A549 (cell line): Measurements from ENCODE around the gene F8. TPM values are rescaled to one million over a fixed set of nuclear protein-coding genes. Genes with fewer than 3 reads are reported as not detected.
A peak's percentile ranks its signal among the peaks of the same experiment; 100 is the strongest.

ENCODE experiments used
- ATAC-seq, 2 experiments: fragments of 200-7000 bp in 1 of 2; fragments of >200 bp in 1 of 2; cut with Nextera tagmentation in 1 of 2; cut with Tn5 transposase in 1 of 2; 3 replicates each; pipeline versions ENCODE4 v1.8.0 to v1.9.1; 2018 to 2020; ENCODE audit warnings: mild to moderate bottlenecking in 1 of 2, moderate library complexity in 1 of 2
- CTCF ChIA-PET: fragments of 300-600 bp; sonication (Branson Sonifier 250); formaldehyde crosslinking; extraction: SDS; loops from one replicate; lab custom pipeline; 2021; ENCODE audit warnings: antibody characterized with exemption, inconsistent platforms; lab: Yijun Ruan, JAX
- POLR2A ChIA-PET: fragments of 350-600 bp; formaldehyde crosslinking; extraction: SDS; loops from one replicate; lab custom pipeline; 2021; ENCODE audit warnings: antibody characterized with exemption, inconsistent platforms; lab: Yijun Ruan, JAX
- DNase-seq, 2 experiments: peaks; one replicate each; pipeline versions ENCODE4 v3.0.0 to v3.0.0-alpha.2; 2011 to 2016; ENCODE audit warnings: low read depth in 1 of 2, low spot score in 1 of 2
- FAIRE-seq: peaks from 2 replicates; lab custom pipeline; 2011; peaks lifted over from hg19 to GRCh38; lab: Jason Lieb, UNC
- H3K27ac ChIP-seq, 2 experiments: fragments of >200 bp; sonication (Bioruptor Twin); formaldehyde crosslinking; 3 replicates each; pipeline ENCODE4 v1.5.1; 2016 to 2017
- H3K4me1 ChIP-seq: fragments of >200 bp; sonication (Bioruptor Twin); formaldehyde crosslinking; 3 replicates; pipeline ENCODE4 v1.6.1; 2016
- H3K4me2 ChIP-seq: fragments of >200 bp; sonication (Bioruptor Twin); formaldehyde crosslinking; 3 replicates; pipeline ENCODE4 v1.6.1; 2016
- H3K4me3 ChIP-seq: fragments of >200 bp; sonication (Bioruptor Twin); formaldehyde crosslinking; 3 replicates; pipeline ENCODE4 v1.5.1; 2016
- H3K9me3 ChIP-seq: fragments of >200 bp; sonication (Bioruptor Twin); formaldehyde crosslinking; 3 replicates; pipeline ENCODE4 v1.6.1; 2016
- BHLHE40 ChIP-seq: IDR thresholded peaks from 2 replicates; pipeline ENCODE4 v1.6.1; 2012; ENCODE audit warnings: low read depth, low read length, inconsistent platforms
- CBX2 ChIP-seq: fragments of 200-600 bp; sonication (generic); IDR thresholded peaks from 2 replicates; pipeline ENCODE4 v1.6.1; 2016; ENCODE audit warnings: low read depth, mild to moderate bottlenecking, borderline replicate concordance
- CTCF ChIP-seq: fragments of >200 bp; sonication (Bioruptor Twin); formaldehyde crosslinking; IDR thresholded peaks from 3 replicates; pipeline ENCODE4 v1.5.1; 2016
- EP300 ChIP-seq, 2 experiments: fragments of >200 bp; sonication (Bioruptor Twin); formaldehyde crosslinking; IDR thresholded peaks; 2 replicates in 1 of 2; 3 replicates in 1 of 2; pipeline ENCODE4 v1.6.1; 2016 to 2017
- ESRRA ChIP-seq: fragments of 150-350 bp; IDR thresholded peaks from 2 replicates; pipeline ENCODE4 v1.6.1; 2014; ENCODE audit warnings: mild to moderate bottlenecking, low read length, borderline replicate concordance
- FOSL2 ChIP-seq, 2 experiments: fragments of 450-650 bp in 1 of 2; fragments of >200 bp in 1 of 2; sonication (Bioruptor Twin) in 1 of 2; formaldehyde crosslinking; IDR thresholded peaks; 2 replicates each; pipeline versions ENCODE4 v1.5.0 to v1.6.1; 2016 to 2020; ENCODE audit warnings: mild to moderate bottlenecking in 1 of 2, moderate library complexity in 1 of 2
- HDAC2 ChIP-seq: fragments of 200-600 bp; sonication (generic); IDR thresholded peaks from 2 replicates; pipeline ENCODE4 v1.6.1; 2016
- HOXA7 ChIP-seq: fragments of 250-450 bp; sonication (Bioruptor Pico); IDR thresholded peaks from 2 replicates; pipeline ENCODE4 v1.5.0; 2020; ENCODE audit warnings: mild to moderate bottlenecking, moderate library complexity
- JUNB ChIP-seq: fragments of >200 bp; sonication (Bioruptor Twin); formaldehyde crosslinking; IDR thresholded peaks from 2 replicates; pipeline ENCODE4 v1.6.1; 2016
- MAFK ChIP-seq: fragments of 450-650 bp; IDR thresholded peaks from 2 replicates; pipeline ENCODE4 v1.6.1; 2014; ENCODE audit not compliant: partially characterized antibody
- NFE2L2 ChIP-seq: fragments of 150-350 bp; conservative IDR thresholded peaks from 2 replicates; pipeline ENCODE4 v1.6.1; 2014; ENCODE audit warnings: low read length
- NPAS2 ChIP-seq: fragments of 250-450 bp; sonication (Bioruptor Pico); IDR thresholded peaks from 2 replicates; pipeline ENCODE4 v1.8.0; 2022; ENCODE audit warnings: mild to moderate bottlenecking, moderate library complexity, borderline replicate concordance
- PHF8 ChIP-seq: fragments of 200-600 bp; sonication (generic); IDR thresholded peaks from 2 replicates; pipeline ENCODE4 v1.6.1; 2016; ENCODE audit warnings: low read depth, mild to moderate bottlenecking, antibody characterized with exemption, moderate library complexity, borderline replicate concordance
- POLR2AphosphoS2 ChIP-seq: conservative IDR thresholded peaks from 2 replicates; pipeline ENCODE4 v1.6.1; 2012; ENCODE audit warnings: low read length, improper control_type of control experiment, inconsistent platforms
- RAD21 ChIP-seq, 2 experiments: fragments of >200 bp in 1 of 2; sonication (Bioruptor Twin) in 1 of 2; formaldehyde crosslinking in 1 of 2; IDR thresholded peaks in 1 of 2; conservative IDR thresholded peaks in 1 of 2; 2 replicates in 1 of 2; 3 replicates in 1 of 2; pipeline ENCODE4 v1.6.1; 2012 to 2018; ENCODE audit warnings: inconsistent platforms in 1 of 2
- SMC3 ChIP-seq: fragments of >200 bp; sonication (Bioruptor Twin); formaldehyde crosslinking; IDR thresholded peaks from 3 replicates; pipeline ENCODE4 v1.6.1; 2018; ENCODE audit warnings: inconsistent platforms
- SREBF2 ChIP-seq: fragments of 450-650 bp; IDR thresholded peaks from 2 replicates; pipeline ENCODE4 v1.6.1; 2014; ENCODE audit warnings: mild to moderate bottlenecking, moderate library complexity
- TFCP2L1 ChIP-seq: fragments of 250-450 bp; sonication (Bioruptor Pico); IDR thresholded peaks from 2 replicates; pipeline ENCODE4 v1.5.0; 2021; ENCODE audit warnings: mild to moderate bottlenecking
- TP53 ChIP-seq: fragments of 250-450 bp; sonication (Bioruptor Pico); IDR thresholded peaks from 2 replicates; pipeline ENCODE4 v1.5.0; 2021; ENCODE audit warnings: mild to moderate bottlenecking, moderate library complexity
- USF2 ChIP-seq: fragments of 450-650 bp; IDR thresholded peaks from 2 replicates; pipeline ENCODE4 v1.6.1; 2014; ENCODE audit warnings: antibody characterized with exemption
- ZC3H11A ChIP-seq: fragments of 450-650 bp; IDR thresholded peaks from 2 replicates; pipeline ENCODE4 v1.6.1; 2014; ENCODE audit warnings: antibody characterized with exemption, mild to moderate bottlenecking
- ZFP36 ChIP-seq: fragments of 450-650 bp; IDR thresholded peaks from 2 replicates; pipeline ENCODE4 v1.6.1; 2014; ENCODE audit warnings: borderline replicate concordance; ENCODE audit not compliant: partially characterized antibody
- WGBS: methylation state at CpG from one replicate; pipeline ENCODE4 v1.1.6; 2017; ENCODE audit errors: missing lambda C conversion rate; 5-methylcytosine and 5-hydroxymethylcytosine counted together
- polyA plus RNA-seq, 4 experiments: library from polyadenylated mRNA; depleted of rRNA in 3 of 4; stranded (reverse); fragments of >200 nt; fragmentation: RNase III in 1 of 4; extraction: RNeasy Plus Mini Kit Qiagen cat#74134 plus additional on column Dnase treatment in 1 of 4; gene quantifications; 2 replicates in 3 of 4; 3 replicates in 1 of 4; pipeline ENCODE4 v1.2.3, GENCODE V29; 2011 to 2017
- TF ChIP-seq, protein P1 (sequence below): fragments of 250-450 bp; sonication (Bioruptor Pico); IDR thresholded peaks from 2 replicates; pipeline ENCODE4 v1.5.0; 2021; ENCODE audit warnings: mild to moderate bottlenecking, moderate library complexity, borderline replicate concordance

F8 gene
- polyA plus RNA-seq, 2 of the 4 experiments (the other 2 are of a cell fraction): 4.3 to 6.9 TPM

DNA sequence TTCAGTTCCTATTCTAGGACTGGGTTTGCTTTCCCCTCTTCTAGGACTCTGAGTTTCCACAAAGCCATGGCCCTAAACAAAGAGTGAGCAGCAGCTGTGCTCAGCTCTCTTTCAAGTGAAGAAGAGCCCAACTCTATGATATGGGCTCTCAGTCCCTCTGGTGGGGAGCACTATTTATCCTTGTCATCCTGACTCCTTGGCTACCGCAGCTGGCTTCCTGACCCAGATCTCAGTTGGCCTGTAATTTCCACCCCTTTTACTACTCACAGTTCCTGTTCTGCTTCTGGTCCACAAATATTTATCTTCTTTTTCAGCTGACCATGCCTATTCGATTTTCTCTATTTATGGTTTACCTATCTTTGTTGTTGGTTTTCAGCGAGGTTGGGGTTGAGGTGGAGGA, 33.8 kb downstream of the F8 start (continued):
- TF ChIP-seq FOSL2 (IDR thresholded peaks at IDR 0.05): no peak
- no peak for TF ChIP-seq FOSL2 (CRISPR knock-in tag; IDR thresholded peaks at IDR 0.05)

- DNase-seq: no peak
- no peak for TF ChIP-seq EP300 (IDR thresholded peaks at IDR 0.05)
- no peak for TF ChIP-seq TFCP2L1 (CRISPR knock-in tag)
- TF ChIP-seq TP53 (CRISPR knock-in tag): no peak
- no peak for TF ChIP-seq ESRRA
- 64% methylated on average over 3 of the region's 3 CpGs for WGBS
- ChIA-PET CTCF (interaction anchor here (0.7 to 1.4 kb wide), 5 partner anchors 66 to 98 kb away, joined by 3 to 6 read pairs (median 5); no protein-coding TSS in a partner anchor), POLR2A (no interaction called here)
- no peaks in the 10 kb centered on the region for H3K9me3 ChIP-seq
- peaks cover 10% of the 10 kb centered on the region; the same call in 1 of the 3 replicates for H3K4me1 ChIP-seq
- H3K4me3 ChIP-seq: no peak overlapping the region
- peak overlapping the region; percentile 11; the same call in 1 of the 3 replicates for H3K4me2 ChIP-seq
- no peak for ATAC-seq
- no peak overlapping the region for H3K27ac ChIP-seq
- no peak for FAIRE-seq
Measured at GRCh38 chrX:154987940-154988339, 34.6 kb downstream of the F8 start.

GRCh38 chrX:154986826-154987575, 35.5 kb downstream of the F8 start:
- TF ChIP-seq NPAS2 (CRISPR knock-in tag) (no peak), BHLHE40 (no peak), RAD21 (conservative IDR thresholded peaks at IDR 0.05 in 1 of 2, IDR thresholded peaks at IDR 0.05 in 1 of 2) (peak; percentile 54 to 61; a peak in 4 of 5 replicates), PHF8 (no peak), ZC3H11A (no peak), NFE2L2 (no peak), TFCP2L1 (CRISPR knock-in tag) (no peak), USF2 (no peak), SREBF2 (no peak), ZFP36 (no peak), HDAC2 (no peak), CBX2 (no peak), CTCF (peak; percentile 42), FOSL2 (IDR thresholded peaks at IDR 0.05) (no peak), FOSL2 (CRISPR knock-in tag; IDR thresholded peaks at IDR 0.05) (no peak), JUNB (no peak), POLR2AphosphoS2 (no peak), HOXA7 (CRISPR knock-in tag) (no peak), MAFK (no peak), SMC3 (peak; percentile 45; the same call in 2 of the 3 replicates)
- TF ChIP-seq, protein P1, sequence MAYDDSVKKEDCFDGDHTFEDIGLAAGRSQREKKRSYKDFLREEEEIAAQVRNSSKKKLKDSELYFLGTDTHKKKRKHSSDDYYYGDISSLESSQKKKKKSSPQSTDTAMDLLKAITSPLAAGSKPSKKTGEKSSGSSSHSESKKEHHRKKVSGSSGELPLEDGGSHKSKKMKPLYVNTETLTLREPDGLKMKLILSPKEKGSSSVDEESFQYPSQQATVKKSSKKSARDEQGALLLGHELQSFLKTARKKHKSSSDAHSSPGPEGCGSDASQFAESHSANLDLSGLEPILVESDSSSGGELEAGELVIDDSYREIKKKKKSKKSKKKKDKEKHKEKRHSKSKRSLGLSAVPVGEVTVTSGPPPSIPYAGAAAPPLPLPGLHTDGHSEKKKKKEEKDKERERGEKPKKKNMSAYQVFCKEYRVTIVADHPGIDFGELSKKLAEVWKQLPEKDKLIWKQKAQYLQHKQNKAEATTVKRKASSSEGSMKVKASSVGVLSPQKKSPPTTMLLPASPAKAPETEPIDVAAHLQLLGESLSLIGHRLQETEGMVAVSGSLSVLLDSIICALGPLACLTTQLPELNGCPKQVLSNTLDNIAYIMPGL: no peak
- TF ChIP-seq, all 56 proteins: peak for 3
- 0 out of 6 replicates have a peak, but pooled peaks of 1 of the 2 experiments have one; percentile 35 for ATAC-seq
- DNase-seq: peak in 1 of 2 experiments; percentile 33
- Histone ChIP-seq H3K4me2 (no peak overlapping the region), H3K4me1 (peaks cover 10% of the 10 kb centered on the region; the same call in 1 of the 3 replicates), H3K27ac (no peak overlapping the region), H3K9me3 (no peaks in the 10 kb centered on the region), H3K4me3 (no peak overlapping the region)
- WGBS: 33% methylated on average over 3 of the region's 3 CpGs
- CTCF ChIA-PET: interaction anchor here (0.9 to 3.9 kb wide), 8 partner anchors 13 to 100 kb away, joined by 3 to 35 read pairs (median 5); no protein-coding TSS in a partner anchor
- FAIRE-seq: peak; percentile 68
- POLR2A ChIA-PET: interaction anchor here (1.9 kb wide), 1 partner anchor 40 kb away, joined by 4 read pairs; the partner anchor contains the start of gene FUNDC2
